ENCODE measurements around the gene ZNF777. TPM values are rescaled to one million over a fixed set of nuclear protein-coding genes. Genes with fewer than 3 reads are reported as not detected.
"Not testable (repeated sequence)": the region's sequence is repeated elsewhere in the genome, so short reads cannot be mapped to it uniquely, and the experiment has no call there.

Gene ZNF777
- total RNA-seq, 2 experiments from 2014 or later = 8.7 to 9.7 TPM

DNA sequence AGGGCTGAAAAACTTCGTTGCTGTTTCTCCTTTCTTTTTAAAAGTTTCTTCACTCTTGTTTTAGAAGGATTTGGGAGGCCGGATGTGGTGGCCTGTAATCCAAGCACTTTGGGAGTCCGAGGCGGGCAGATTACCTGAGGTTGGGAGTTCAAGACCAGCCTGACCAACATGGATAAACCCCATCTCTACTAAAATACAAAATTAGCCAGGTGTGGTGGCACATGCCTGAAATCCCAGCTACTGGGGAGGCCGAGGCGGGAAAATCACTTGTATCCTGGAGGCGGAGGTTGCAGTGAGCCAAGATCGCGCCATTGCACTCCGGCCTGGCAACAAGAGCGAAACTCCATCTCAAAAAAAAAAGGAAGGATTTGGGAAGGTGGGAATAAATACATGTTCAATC, 14.8 kb downstream of the ZNF777 start:
- H3K27me3 Mint-ChIP-seq (ENCODE audit: low read depth); H3K4me1 Mint-ChIP-seq (ENCODE audit: low read depth); intact Hi-C loops (cut with micrococcal nuclease); H3K4me3 Mint-ChIP-seq; H3K9me3 Mint-ChIP-seq; DNase-seq; CTCF ChIA-PET; H3K27ac Mint-ChIP-seq: not testable (repeated sequence)
- H3K36me3 Mint-ChIP-seq (ENCODE audit: low read depth) = peaks cover 26% of the 10 kb centered on the region

DNA sequence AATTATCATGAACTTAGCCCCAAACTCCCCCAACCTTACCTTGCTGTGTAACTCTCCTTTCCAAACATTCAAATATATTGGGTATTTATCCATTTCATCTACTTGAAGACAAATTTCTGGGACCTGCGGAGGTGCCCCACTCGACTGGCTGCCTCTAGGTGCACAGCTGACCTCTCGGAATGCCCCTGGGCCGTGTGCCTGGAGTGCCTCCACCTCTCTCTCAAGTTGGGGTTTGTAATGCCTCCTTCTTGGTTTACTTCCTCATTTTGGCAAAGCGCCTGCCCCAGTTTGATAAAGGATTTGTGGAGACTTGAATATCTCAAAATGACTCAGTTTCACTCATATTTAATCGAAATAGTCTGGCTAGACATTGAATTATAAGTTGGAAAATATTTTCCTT, 16.6 kb downstream of the ZNF777 start:
- CTCF ChIA-PET = no interaction called here
- Mint-ChIP-seq H3K27ac (no peak overlapping the region), H3K9me3 (no peaks in the 10 kb centered on the region), H3K36me3 (ENCODE audit: low read depth) (peaks cover 21% of the 10 kb centered on the region), H3K27me3 (ENCODE audit: low read depth) (no peaks in the 10 kb centered on the region), H3K4me1 (ENCODE audit: low read depth) (peaks cover 11% of the 10 kb centered on the region), H3K4me3 (no peak overlapping the region)
- DNase-seq = no peak
- intact Hi-C loops (cut with micrococcal nuclease) = no loop called here

DNA sequence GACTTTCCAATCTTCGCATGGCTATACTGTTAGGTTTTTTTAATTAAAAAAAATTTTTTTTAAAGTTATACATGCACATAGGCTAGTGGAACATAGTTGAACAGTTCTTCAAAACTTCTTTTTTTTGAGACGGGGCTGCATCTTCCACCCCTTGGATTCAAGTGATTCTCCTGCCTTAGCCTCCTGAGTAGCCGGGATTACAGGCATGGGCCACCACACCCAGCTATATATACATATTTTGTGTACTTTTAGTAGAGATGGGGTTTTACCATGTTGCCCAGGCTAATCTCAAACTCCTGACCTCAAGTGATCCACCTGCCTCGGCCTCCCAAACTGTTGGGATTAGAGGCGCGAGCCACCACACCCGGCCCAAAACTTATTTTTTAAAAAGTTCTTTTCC, 17.3 kb downstream of the ZNF777 start:
- H3K27me3 Mint-ChIP-seq (ENCODE audit: low read depth) = no peaks in the 10 kb centered on the region
- peaks cover 11% of the 10 kb centered on the region for H3K4me1 Mint-ChIP-seq (ENCODE audit: low read depth)
- no peak for DNase-seq
- H3K9me3 Mint-ChIP-seq = no peaks in the 10 kb centered on the region
- no peak overlapping the region for H3K4me3 Mint-ChIP-seq
- intact Hi-C loops (cut with micrococcal nuclease) = no loop called here
- CTCF ChIA-PET = interaction anchor here (0.6 to 0.8 kb wide), 2 partner anchors 11 to 19 kb away, joined by 3 read pairs; no protein-coding TSS in a partner anchor
- peaks cover 15% of the 10 kb centered on the region for H3K36me3 Mint-ChIP-seq (ENCODE audit: low read depth)
- no peak overlapping the region for H3K27ac Mint-ChIP-seq

DNA sequence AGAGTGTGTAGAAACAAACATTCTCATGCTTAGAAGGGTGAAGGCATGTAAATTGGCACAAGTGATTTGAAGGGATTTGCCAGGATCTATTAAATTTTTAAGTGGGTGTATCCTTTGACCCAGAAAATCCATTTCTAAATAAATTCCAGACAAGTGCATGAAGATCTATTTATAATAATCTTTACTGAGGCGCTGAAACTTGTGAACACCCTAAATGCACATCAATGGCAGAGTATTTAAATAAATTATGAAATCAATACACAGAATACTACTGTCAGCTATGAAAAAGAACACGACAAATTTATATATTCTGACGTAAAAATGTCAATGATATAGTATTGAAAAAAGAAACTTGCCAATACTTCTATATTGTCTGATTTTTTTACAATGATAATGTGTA, 17.9 kb downstream of the ZNF777 start:
- intact Hi-C loops (cut with micrococcal nuclease) = no loop called here
- no peaks in the 10 kb centered on the region for H3K9me3 Mint-ChIP-seq
- no peak for DNase-seq
- no peak overlapping the region for H3K27ac Mint-ChIP-seq
- no peak overlapping the region for H3K4me3 Mint-ChIP-seq
- CTCF ChIA-PET = interaction anchor here (0.6 to 0.8 kb wide), 2 partner anchors 11 to 19 kb away, joined by 3 read pairs; no protein-coding TSS in a partner anchor
- no peaks in the 10 kb centered on the region for H3K27me3 Mint-ChIP-seq (ENCODE audit: low read depth)
- H3K4me1 Mint-ChIP-seq (ENCODE audit: low read depth) = peaks cover 11% of the 10 kb centered on the region
- peaks cover 15% of the 10 kb centered on the region for H3K36me3 Mint-ChIP-seq (ENCODE audit: low read depth)

DNA sequence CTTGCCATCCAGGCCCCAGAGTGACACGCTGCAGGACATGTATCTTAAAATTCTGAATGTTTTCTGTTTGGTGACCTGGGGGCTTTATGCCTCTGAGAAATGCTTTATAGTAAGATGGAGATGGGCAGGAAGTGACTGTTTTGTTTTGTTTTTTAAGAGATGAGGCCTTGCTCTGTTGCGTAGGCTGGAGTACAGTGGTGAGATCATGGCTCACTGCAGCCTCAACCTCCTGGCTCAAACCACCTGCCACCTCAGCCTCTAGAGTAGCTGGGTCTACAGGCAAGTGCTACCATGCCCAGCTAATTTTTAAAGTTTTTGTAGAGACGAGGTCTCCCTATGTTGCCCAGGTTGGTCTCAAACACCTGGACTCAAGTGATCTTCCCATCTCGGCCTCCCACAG, 20.6 kb downstream of the ZNF777 start:
- Mint-ChIP-seq H3K27ac (no peak overlapping the region), H3K36me3 (ENCODE audit: low read depth) (peaks cover 17% of the 10 kb centered on the region), H3K4me3 (no peak overlapping the region), H3K27me3 (ENCODE audit: low read depth) (no peaks in the 10 kb centered on the region), H3K4me1 (ENCODE audit: low read depth) (peaks cover 11% of the 10 kb centered on the region), H3K9me3 (no peaks in the 10 kb centered on the region)
- DNase-seq = no peak
- intact Hi-C loops (cut with micrococcal nuclease) = no loop called here
- CTCF ChIA-PET = interaction anchor here (1.0 to 1.2 kb wide), 2 partner anchors 18 to 130 kb away, joined by 3 to 5 read pairs; no protein-coding TSS in a partner anchor

DNA sequence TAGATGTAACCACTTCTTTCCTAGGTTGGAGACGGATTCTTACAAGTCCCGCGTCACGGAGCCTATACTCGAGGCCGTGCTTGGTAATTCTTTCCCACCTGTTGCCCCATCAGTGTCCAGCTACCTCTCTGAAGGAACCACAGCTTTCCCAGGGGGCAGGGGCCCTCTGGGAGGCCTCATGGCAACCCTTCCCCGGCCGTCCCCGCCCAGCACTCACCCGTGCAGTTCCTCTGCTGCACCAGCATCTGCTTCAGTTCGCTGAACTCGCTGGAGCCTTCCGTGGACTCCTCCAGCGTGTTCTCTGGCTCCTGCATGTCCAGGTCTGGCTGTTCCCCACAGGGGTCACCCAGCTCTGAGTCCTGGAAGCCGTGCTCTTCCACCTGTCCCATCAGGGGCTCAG, 24.5 kb downstream of the ZNF777 start:
- DNase-seq = no peak
- CTCF ChIA-PET = no interaction called here
- intact Hi-C loops (cut with micrococcal nuclease) = no loop called here
- Mint-ChIP-seq H3K4me3 (no peak overlapping the region), H3K36me3 (ENCODE audit: low read depth) (peaks cover 37% of the 10 kb centered on the region), H3K27me3 (ENCODE audit: low read depth) (no peaks in the 10 kb centered on the region), H3K27ac (no peak overlapping the region), H3K4me1 (ENCODE audit: low read depth) (peaks cover 11% of the 10 kb centered on the region), H3K9me3 (no peaks in the 10 kb centered on the region)

DNA sequence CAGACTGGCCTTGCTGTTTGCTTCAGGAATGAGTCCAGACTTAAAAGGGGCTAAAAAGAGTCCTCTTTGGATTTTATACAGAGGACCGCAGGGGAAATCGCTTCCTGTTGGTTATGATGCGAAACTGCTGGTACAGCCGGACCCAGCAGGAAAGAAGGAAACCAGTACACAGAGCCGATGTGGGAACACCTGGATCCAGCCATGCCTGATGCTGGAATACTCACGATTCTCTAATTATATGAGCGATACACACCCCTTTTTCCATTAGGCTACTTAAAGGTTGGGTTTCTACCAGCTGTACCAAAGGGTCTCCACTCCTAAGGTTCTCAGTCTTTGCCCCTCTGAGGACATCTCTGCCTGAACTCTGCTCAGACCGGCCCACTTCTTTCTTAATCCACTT, 27.7 kb downstream of the ZNF777 start:
- intact Hi-C loops (cut with micrococcal nuclease) = no loop called here

DNA sequence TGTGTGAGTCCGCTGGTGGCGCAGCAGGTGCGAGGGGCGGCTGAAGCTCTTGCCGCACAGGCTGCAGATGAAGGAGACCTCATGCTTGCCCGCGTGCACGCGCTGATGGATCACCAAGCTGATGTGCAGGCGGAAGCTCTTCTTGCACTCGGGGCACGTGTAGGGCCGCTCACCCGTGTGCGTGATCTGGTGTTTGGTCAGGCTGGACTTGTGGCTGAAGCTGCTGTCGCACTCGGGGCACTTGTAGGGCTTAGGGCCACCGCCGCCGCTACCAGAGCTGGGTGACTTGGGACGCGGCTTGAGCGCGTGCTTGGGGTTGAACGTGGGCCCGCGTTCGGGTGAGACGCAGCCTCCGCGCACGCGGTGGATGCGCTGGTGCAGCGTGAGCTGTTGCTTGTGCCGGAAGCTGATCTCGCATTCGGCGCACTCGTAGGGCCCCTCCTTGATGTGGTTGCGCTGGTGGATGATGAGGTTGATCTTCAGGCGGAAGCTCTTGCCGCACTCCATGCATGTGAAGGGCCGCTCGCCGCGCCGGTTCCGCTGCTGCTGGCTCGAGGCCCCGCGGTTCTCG, 28.7 kb downstream of the ZNF777 start:
- intact Hi-C loops (cut with micrococcal nuclease) = no loop called here
- Mint-ChIP-seq H3K27ac (no peak overlapping the region), H3K36me3 (ENCODE audit: low read depth) (peaks cover 42% of the 10 kb centered on the region), H3K4me1 (ENCODE audit: low read depth) (no peaks in the 10 kb centered on the region), H3K4me3 (no peak overlapping the region), H3K9me3 (no peaks in the 10 kb centered on the region), H3K27me3 (ENCODE audit: low read depth) (no peaks in the 10 kb centered on the region)
- CTCF ChIA-PET = interaction anchor here (1.1 kb wide), 1 partner anchor 121 kb away, joined by 5 read pairs; no protein-coding TSS in a partner anchor
- DNase-seq = no peak

More for the DNA sequence above, 27.7 kb downstream of the ZNF777 start:
- no peak for DNase-seq
- Mint-ChIP-seq H3K27ac (no peak overlapping the region), H3K4me1 (ENCODE audit: low read depth) (no peaks in the 10 kb centered on the region), H3K9me3 (no peaks in the 10 kb centered on the region), H3K27me3 (ENCODE audit: low read depth) (no peaks in the 10 kb centered on the region), H3K4me3 (no peak overlapping the region), H3K36me3 (ENCODE audit: low read depth) (peaks cover 42% of the 10 kb centered on the region)
- CTCF ChIA-PET = no interaction called here

DNA sequence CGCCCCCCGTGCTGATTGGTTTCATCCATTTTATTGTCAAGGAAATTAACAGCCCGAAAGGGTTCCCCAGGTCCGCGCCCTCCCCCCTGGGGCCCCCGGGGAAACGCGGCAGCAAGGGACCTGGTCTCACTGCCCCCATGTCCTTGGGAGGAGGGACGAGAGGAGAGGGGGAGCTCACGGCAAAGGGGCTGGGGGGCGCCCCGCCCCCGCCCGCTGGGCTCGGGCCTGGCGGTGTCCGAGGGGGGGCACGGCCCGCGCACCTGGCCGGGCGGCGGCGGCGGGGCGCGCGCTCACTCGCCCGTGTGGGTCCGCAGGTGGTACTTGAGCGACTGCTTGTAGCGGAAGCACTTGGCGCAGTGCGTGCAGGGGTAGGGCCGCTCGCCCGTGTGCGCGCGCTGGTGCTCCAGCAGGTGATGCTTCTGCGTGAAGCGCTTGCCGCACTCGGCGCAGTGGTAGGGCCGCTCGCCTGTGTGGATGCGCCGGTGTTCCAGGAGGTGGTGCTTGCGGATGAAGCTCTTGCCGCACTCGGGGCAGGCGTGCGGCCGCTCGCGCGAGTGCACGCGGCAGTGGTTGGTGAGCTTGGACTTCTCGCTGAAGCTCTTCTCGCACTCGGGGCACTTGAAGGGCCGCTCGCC, 29.3 kb downstream of the ZNF777 start:
- H3K36me3 Mint-ChIP-seq (ENCODE audit: low read depth) = peaks cover 41% of the 10 kb centered on the region
- no peak overlapping the region for H3K27ac Mint-ChIP-seq
- H3K9me3 Mint-ChIP-seq = no peaks in the 10 kb centered on the region
- no peaks in the 10 kb centered on the region for H3K27me3 Mint-ChIP-seq (ENCODE audit: low read depth)
- DNase-seq = no peak
- H3K4me1 Mint-ChIP-seq (ENCODE audit: low read depth) = no peaks in the 10 kb centered on the region
- CTCF ChIA-PET = interaction anchor here (1.1 kb wide), 1 partner anchor 120 kb away, joined by 5 read pairs; no protein-coding TSS in a partner anchor
- no peak overlapping the region for H3K4me3 Mint-ChIP-seq
- intact Hi-C loops (cut with micrococcal nuclease) = no loop called here

DNA sequence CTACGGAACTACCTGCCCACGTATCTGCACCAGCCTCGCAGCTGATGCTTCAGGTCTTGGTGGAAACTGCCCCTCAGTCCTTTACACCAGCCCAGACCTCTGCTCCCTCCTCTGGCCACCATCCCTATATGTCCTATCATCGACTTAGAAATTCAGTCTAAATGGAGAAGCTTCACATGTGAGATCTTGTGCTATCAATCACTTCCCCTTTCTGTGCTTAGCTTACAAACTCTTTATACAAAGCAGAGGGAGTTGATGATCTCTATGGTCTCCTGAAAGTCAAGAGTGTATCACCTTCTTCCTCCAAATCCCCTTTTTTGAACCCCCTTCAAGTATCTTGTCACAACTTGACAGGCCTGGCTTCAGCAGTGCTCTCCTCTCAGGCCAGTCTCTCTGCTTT, 30.7 kb downstream of the ZNF777 start:
- no peak overlapping the region for H3K27ac Mint-ChIP-seq
- CTCF ChIA-PET = interaction anchor here (0.8 kb wide), 1 partner anchor 196 kb away, joined by 3 read pairs; no protein-coding TSS in a partner anchor
- H3K4me3 Mint-ChIP-seq = no peak overlapping the region
- DNase-seq = no peak
- no peaks in the 10 kb centered on the region for H3K4me1 Mint-ChIP-seq (ENCODE audit: low read depth)
- H3K27me3 Mint-ChIP-seq (ENCODE audit: low read depth) = no peaks in the 10 kb centered on the region
- H3K9me3 Mint-ChIP-seq = no peaks in the 10 kb centered on the region
- H3K36me3 Mint-ChIP-seq (ENCODE audit: low read depth) = peaks cover 35% of the 10 kb centered on the region
- intact Hi-C loops (cut with micrococcal nuclease) = no loop called here

DNA sequence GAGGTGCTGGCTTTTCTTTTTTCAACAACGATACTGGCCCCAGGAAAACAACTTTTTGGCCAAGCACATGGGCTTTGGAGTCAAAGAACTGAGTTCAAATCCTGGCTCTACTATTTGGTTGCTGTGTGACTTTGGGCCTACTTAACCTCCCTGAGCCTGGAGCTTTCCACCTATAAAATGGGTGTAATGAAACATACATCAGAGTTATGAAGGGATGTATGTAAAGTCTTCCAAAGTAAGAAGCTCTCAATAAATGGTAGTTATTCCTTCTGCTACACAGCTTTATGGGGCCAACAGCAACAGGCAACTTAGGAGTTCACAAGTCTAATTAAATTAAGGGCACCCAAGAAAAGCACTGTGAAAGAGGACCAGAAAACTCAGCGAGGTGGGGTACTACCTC, 33.0 kb downstream of the ZNF777 start:
- Mint-ChIP-seq H3K36me3 (ENCODE audit: low read depth) (peaks cover 20% of the 10 kb centered on the region), H3K27ac (no peak overlapping the region), H3K27me3 (ENCODE audit: low read depth) (peaks cover 2% of the 10 kb centered on the region), H3K4me3 (no peak overlapping the region), H3K4me1 (ENCODE audit: low read depth) (peaks cover 4% of the 10 kb centered on the region), H3K9me3 (no peaks in the 10 kb centered on the region)
- CTCF ChIA-PET = interaction anchor here (0.5 kb wide), 1 partner anchor 93 kb away, joined by 6 read pairs; no protein-coding TSS in a partner anchor
- intact Hi-C loops (cut with micrococcal nuclease) = loop anchor here (10.0 kb wide), 1 partner anchor 287 kb away; a partner anchor contains a TSS
- no peak for DNase-seq

DNA sequence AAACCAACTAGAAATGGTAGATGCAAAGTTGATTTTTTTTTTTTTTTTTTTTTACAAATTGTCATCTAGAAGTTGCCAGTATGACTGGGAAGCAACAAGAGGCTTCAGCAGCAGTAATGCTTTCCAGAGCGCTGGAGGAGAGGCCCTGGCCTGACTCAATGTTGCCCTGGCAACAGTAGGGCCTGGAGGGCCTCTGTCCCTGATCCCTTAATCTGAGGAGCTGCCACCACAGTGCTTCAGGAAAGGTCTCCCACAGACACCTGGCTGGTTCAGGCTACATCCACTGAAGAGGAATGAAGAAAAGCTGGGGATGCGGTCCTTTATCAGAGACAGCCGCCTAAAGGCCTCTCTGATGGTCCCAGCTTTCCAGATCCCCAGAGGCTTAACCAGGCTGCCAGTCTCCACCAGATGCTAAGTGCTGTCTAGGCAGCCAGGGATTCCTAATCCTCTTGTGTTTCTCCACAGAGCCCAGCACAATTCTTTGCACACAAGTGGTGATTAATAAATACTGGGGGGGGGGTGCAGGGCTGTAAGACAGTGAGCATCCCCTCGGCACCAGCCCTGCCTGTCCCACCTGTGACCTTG, 33.7 kb downstream of the ZNF777 start:
- Mint-ChIP-seq H3K27me3 (ENCODE audit: low read depth) (peaks cover 2% of the 10 kb centered on the region), H3K9me3 (no peaks in the 10 kb centered on the region), H3K4me3 (no peak overlapping the region), H3K36me3 (ENCODE audit: low read depth) (peaks cover 13% of the 10 kb centered on the region), H3K4me1 (ENCODE audit: low read depth) (peaks cover 4% of the 10 kb centered on the region), H3K27ac (no peak overlapping the region)
- intact Hi-C loops (cut with micrococcal nuclease) = loop anchor here (10.0 kb wide), 1 partner anchor 288 kb away; a partner anchor contains a TSS
- CTCF ChIA-PET = interaction anchor here (0.5 to 0.6 kb wide), 2 partner anchors 24 to 92 kb away, joined by 3 to 6 read pairs; no protein-coding TSS in a partner anchor
- no peak for DNase-seq
